K562 (cell line): ENCODE data around the gene LILRA5. TPM values are rescaled to one million over a fixed set of nuclear protein-coding genes. Genes with fewer than 3 reads are reported as not detected.
A peak's percentile ranks its signal among the peaks of the same experiment; 100 is the strongest.
"Not testable (repeated sequence)": the region's sequence is repeated elsewhere in the genome, so short reads cannot be mapped to it uniquely, and the experiment has no call there.

Experiments used
- ATAC-seq: fragments of 200-7000 bp; cut with Tn5 transposase; 3 replicates; pipeline ENCODE4 v1.9.1; 2020; ENCODE audit warnings: moderate library complexity
- BruUV-seq: library from RNA; stranded (reverse); fragments of 400-500 nt; replicated peaks from 2 replicates; lab custom pipeline; 2021; lab: Mats Ljungman, UMichigan
- CTCF ChIA-PET: fragments of 300-600 bp; formaldehyde crosslinking; extraction: SDS; loops from one replicate; lab custom pipeline; 2021; ENCODE audit warnings: low intra/inter-chr PET ratio; lab: Yijun Ruan, JAX
- POLR2A ChIA-PET: fragments of 300-600, 350-650 bp; sonication (Branson Sonifier 250); formaldehyde crosslinking; extraction: SDS; loops from one replicate; lab custom pipeline; 2021; ENCODE audit warnings: antibody characterized with exemption, inconsistent platforms; lab: Yijun Ruan, JAX
- DNase-seq, 4 experiments: peaks; one replicate each; pipeline versions ENCODE4 v3.0.0 to v3.0.0-alpha.2; 2011 to 2018; ENCODE audit warnings: low spot score in 3 of 4, mixed read lengths in 3 of 4; ENCODE audit errors: extremely low read depth in 1 of 4
- FAIRE-seq: peaks from 2 replicates; lab custom pipeline; 2011; peaks lifted over from hg19 to GRCh38; lab: Jason Lieb, UNC
- H2AFZ ChIP-seq: 2 replicates; pipeline ENCODE4 v1.6.0; 2011; ENCODE audit warnings: low read depth, low read length, control low read depth, inconsistent platforms
- H3K27ac ChIP-seq: fragments of 200-600 bp; 3 replicates; pipeline ENCODE4 v1.8.0; 2011; ENCODE audit warnings: low read depth, mild to moderate bottlenecking, control low read depth, inconsistent platforms, low read length, moderate library complexity, mixed read lengths; ENCODE audit errors: extremely low read depth
- H3K27me3 ChIP-seq, 2 experiments: fragments of 300-600 bp in 1 of 2; 2 replicates in 1 of 2; 3 replicates in 1 of 2; pipeline versions ENCODE4 v1.6.0 to v1.8.0; 2011; ENCODE audit warnings: inconsistent platforms in 2 of 2, low read length in 2 of 2, mild to moderate bottlenecking in 1 of 2, mixed read lengths in 1 of 2, moderate library complexity in 1 of 2; ENCODE audit not compliant: control insufficient read depth in 2 of 2, insufficient read depth in 2 of 2
- H3K36me3 ChIP-seq: fragments of 300-600 bp; 3 replicates; pipeline ENCODE4 v1.8.0; 2011; ENCODE audit warnings: mild to moderate bottlenecking, low read length, inconsistent platforms; ENCODE audit not compliant: control insufficient read depth, insufficient read depth
- H3K4me1 ChIP-seq, 2 experiments: fragments of 200-600 bp in 1 of 2; replicated peaks in 1 of 2; 2 replicates in 1 of 2; 3 replicates in 1 of 2; pipeline versions ENCODE4 v1.5.1 to v1.8.0; 2011; ENCODE audit warnings: inconsistent platforms in 2 of 2, low read length in 2 of 2, mild to moderate bottlenecking in 1 of 2, mixed read lengths in 1 of 2, moderate library complexity in 1 of 2; ENCODE audit not compliant: control insufficient read depth in 2 of 2, insufficient read depth in 2 of 2
- H3K4me2 ChIP-seq: 2 replicates; pipeline ENCODE4 v1.6.1; 2011; ENCODE audit warnings: low read length, control low read depth, inconsistent platforms, mixed read lengths; ENCODE audit not compliant: insufficient read depth
- H3K4me3 ChIP-seq: fragments of 200-600 bp; sonication (generic), shearing (Covaris generic); 2 replicates; pipeline ENCODE4 v1.5.1; 2016; ENCODE audit warnings: control low read depth, inconsistent platforms
- H3K79me2 ChIP-seq: fragments of 200-600 bp; 3 replicates; pipeline ENCODE4 v1.8.0; 2011; ENCODE audit warnings: low read length, inconsistent platforms; ENCODE audit not compliant: control insufficient read depth, insufficient read depth
- H3K9ac ChIP-seq, 2 experiments: 2 replicates each; pipeline versions ENCODE4 v1.6.0 to v1.6.1; 2011; ENCODE audit warnings: low read depth in 2 of 2, low read length in 2 of 2, control low read depth in 1 of 2, inconsistent platforms in 1 of 2, mild to moderate bottlenecking in 1 of 2, mixed read lengths in 1 of 2; ENCODE audit not compliant: insufficient read depth in 1 of 2
- H3K9me1 ChIP-seq: one replicate; pipeline ENCODE4 v1.6.0; 2011; ENCODE audit warnings: inconsistent platforms, mild to moderate bottlenecking, low read length, moderate library complexity; ENCODE audit not compliant: control insufficient read depth, insufficient read depth
- H3K9me3 ChIP-seq: replicated peaks from 2 replicates; pipeline ENCODE4 v1.5.1; 2011; ENCODE audit warnings: low read depth, low read length, inconsistent platforms; ENCODE audit not compliant: control insufficient read depth, insufficient read depth
- H4K20me1 ChIP-seq: replicated peaks from 2 replicates; pipeline ENCODE4 v1.6.1; 2011; ENCODE audit warnings: low read length, inconsistent platforms, mixed read lengths; ENCODE audit not compliant: control insufficient read depth, insufficient read depth
- CHD2 ChIP-seq: IDR thresholded peaks from 2 replicates; pipeline ENCODE4 v1.6.1; 2011; ENCODE audit warnings: low read depth, low read length
- DDX20 ChIP-seq: fragments of 450-650 bp; IDR thresholded peaks from 2 replicates; pipeline ENCODE4 v1.6.1; 2016; ENCODE audit warnings: missing genetic modification characterization, low read depth, mild to moderate bottlenecking, missing compliant biosample characterization, moderate library complexity
- FOXO4 ChIP-seq: fragments of 450-650 bp; formaldehyde crosslinking; IDR thresholded peaks from 2 replicates; pipeline ENCODE4 v1.4.0; 2020; ENCODE audit warnings: mild to moderate bottlenecking, moderate library complexity
- GTF2E2 ChIP-seq: fragments of 200-800 bp; sonication (Bioruptor generic); IDR thresholded peaks from 2 replicates; pipeline ENCODE4 v1.6.1; 2016; ENCODE audit warnings: missing genetic modification characterization, missing compliant biosample characterization
- HIVEP1 ChIP-seq: fragments of 250-450 bp; sonication (Bioruptor Pico); IDR thresholded peaks from 2 replicates; pipeline ENCODE4 v1.4.0; 2020; ENCODE audit warnings: mild to moderate bottlenecking
- NEUROD1 ChIP-seq: fragments of 150-350 bp; IDR thresholded peaks from 2 replicates; pipeline ENCODE4 v1.6.1; 2014; ENCODE audit warnings: borderline replicate concordance, low read length, low read depth; ENCODE audit not compliant: partially characterized antibody
- POLR2B ChIP-seq: fragments of 450-650 bp; IDR thresholded peaks from 2 replicates; pipeline ENCODE4 v1.6.1; 2018; ENCODE audit warnings: low read depth; ENCODE audit not compliant: partially characterized antibody
- XRCC4 ChIP-seq: IDR thresholded peaks from one replicate; pipeline ENCODE4 v1.6.1; 2011; ENCODE audit not compliant: insufficient read depth, insufficient read length; ENCODE audit errors: extremely low read depth
- ZNF316 ChIP-seq: fragments of 450-650 bp; IDR thresholded peaks from 2 replicates; pipeline ENCODE4 v1.6.1; 2016
- ZNF436 ChIP-seq: fragments of 250-450, 450-650 bp; sonication (Bioruptor Pico); formaldehyde crosslinking; IDR thresholded peaks from 2 replicates; pipeline ENCODE4 v1.7.0; 2020; ENCODE audit warnings: mild to moderate bottlenecking
- ZNF668 ChIP-seq: fragments of 250-450 bp; sonication (Bioruptor Pico); IDR thresholded peaks from 2 replicates; pipeline ENCODE4 v1.8.0; 2022; ENCODE audit warnings: mild to moderate bottlenecking, inconsistent platforms
- ZNF717 ChIP-seq: fragments of 250-450 bp; sonication (Bioruptor Pico); IDR thresholded peaks from 2 replicates; pipeline ENCODE4 v1.5.0; 2021
- ZNF740 ChIP-seq, 3 experiments: fragments of 200-800 bp in 1 of 3; sonication (Bioruptor generic) in 1 of 3; sonication (generic) in 1 of 3; formaldehyde crosslinking in 1 of 3; IDR thresholded peaks; 2 replicates each; pipeline versions ENCODE4 v1.6.1 to v1.8.0; 2016 to 2022; ENCODE audit warnings: mild to moderate bottlenecking in 2 of 3, missing compliant biosample characterization in 2 of 3, missing genetic modification characterization in 2 of 3, missing genetic modification reagents in 1 of 3
- WGBS: fragments of 100-300 bp; shearing (Covaris generic); methylation state at CpG from one replicate; pipeline ENCODE4 v1.1.6; 2016; ENCODE audit warnings: low coverage, mixed read lengths; ENCODE audit not compliant: insufficient coverage; ENCODE audit errors: missing lambda C conversion rate; 5-methylcytosine and 5-hydroxymethylcytosine counted together
- in situ Hi-C: fragments of 300-500 bp; cut with MboI; formaldehyde crosslinking; loops from 4 replicates; pipeline ENCODE4 v1.15.0; 2018; ENCODE audit warnings: inconsistent platforms, mixed read lengths
- intact Hi-C: fragments of 100-400 bp; cut with micrococcal nuclease; formaldehyde crosslinking; loops from 2 replicates; pipeline ENCODE4 v1.14.2; 2022
- polyA plus RNA-seq, 8 experiments: library from polyadenylated mRNA; depleted of rRNA in 4 of 8; stranded (reverse) in 5 of 8; unstranded in 3 of 8; fragments of >200 nt; fragmentation: Nextera tagmentation in 2 of 8; fragmentation: Illumina TruSeq in 1 of 8; extraction: Ambion mirVana in 2 of 8; extraction: Trizol in 1 of 8; gene quantifications; 2 replicates each; pipeline versions ENCODE4 v1.2.1 to v1.2.3, GENCODE V29; 2011 to 2014; ENCODE audit warnings: inconsistent platforms in 1 of 8, missing spikeins in 1 of 8
- total RNA-seq, 7 experiments: library from RNA; depleted of rRNA in 6 of 7; stranded (reverse); fragments of >200 nt in 6 of 7; fragmentation: Illumina TruSeq in 2 of 7; extraction: Trizol in 2 of 7; gene quantifications; 2 replicates each; pipeline versions ENCODE4 v1.2.1 to v1.2.3, GENCODE V29; 2011 to 2021; ENCODE audit warnings: low replicate concordance in 1 of 7
- TF ChIP-seq, protein P1 (sequence below): sonication (generic); formaldehyde crosslinking; IDR thresholded peaks from 2 replicates; pipeline ENCODE4 v1.9.0; 2022; ENCODE audit warnings: mild to moderate bottlenecking, missing genetic modification reagents

LILRA5 gene
- total and polyA plus RNA-seq, 9 of the 15 experiments (the other 6 are each of a cell fraction or from before 2014, with no cell fraction given): not detected

GRCh38 chr19:54271587-54271986 is 41.4 kb downstream of the LILRA5 start:
- H3K4me1 ChIP-seq, FAIRE-seq, H2AFZ ChIP-seq: not testable (repeated sequence)
- peak; percentile 21; the same call in 1 of the 2 replicates for TF ChIP-seq ZNF316
- TF ChIP-seq, all 486 proteins: peak for 1; not testable (repeated sequence) for 485
- H3K4me3 ChIP-seq, H3K27ac ChIP-seq, H3K36me3 ChIP-seq, H4K20me1 ChIP-seq, H3K79me2 ChIP-seq, H3K9me1 ChIP-seq, intact Hi-C loops, POLR2A ChIA-PET, CTCF ChIA-PET, H3K4me2 ChIP-seq, H3K9me3 ChIP-seq, DNase-seq, in situ Hi-C loops, BruUV-seq, ATAC-seq, H3K9ac ChIP-seq: not testable (repeated sequence)
- WGBS: 0% methylated on average over 3 of the region's 4 CpGs
- peaks cover 10 to 20% of the 10 kb centered on the region in 2 experiments for H3K27me3 ChIP-seq

DNA sequence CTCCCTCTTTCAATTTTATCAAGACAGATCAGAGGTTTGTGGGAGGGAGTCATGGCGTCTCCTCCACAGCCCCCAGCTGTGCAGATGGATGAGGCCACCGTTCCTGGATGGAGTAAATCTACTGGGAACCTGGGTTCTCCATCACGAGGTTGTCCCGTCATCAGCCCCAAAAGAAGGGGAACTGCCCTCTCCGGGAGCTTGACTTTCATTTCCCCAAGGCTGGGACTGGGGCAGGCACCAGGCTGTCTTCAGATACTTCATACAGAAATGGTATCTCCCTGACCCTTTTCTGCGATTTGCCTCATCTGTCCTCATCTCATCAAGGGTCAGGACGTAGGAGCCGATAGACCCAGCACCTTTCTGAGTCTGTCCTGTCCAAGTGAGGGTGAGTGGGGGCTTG is 41.9 kb downstream of the LILRA5 start:
- Histone ChIP-seq H3K4me3 (no peak overlapping the region), H3K27me3 (peaks cover 10 to 23% of the 10 kb centered on the region in 2 experiments), H3K9me3 (no peaks in the 10 kb centered on the region), H3K27ac (no peak overlapping the region), H3K36me3 (no peaks in the 10 kb centered on the region), H3K4me2 (no peak overlapping the region), H3K4me1 (no peaks in the 10 kb centered on the region), H3K79me2 (no peaks in the 10 kb centered on the region), H3K9ac (no peak overlapping the region), H4K20me1 (peaks cover 3% of the 10 kb centered on the region; the same call in 1 of the 2 replicates), H2AFZ (no peak overlapping the region), H3K9me1 (no peaks in the 10 kb centered on the region)
- DNase-seq: no peak
- BruUV-seq: no TSS peak
- POLR2A ChIA-PET: no interaction called here
- in situ Hi-C loops: no loop called here
- FAIRE-seq: no peak
- no peak for ATAC-seq
- intact Hi-C loops: no loop called here
- CTCF ChIA-PET: no interaction called here
- WGBS: 1% methylated on average over 8 of the region's 8 CpGs
- TF ChIP-seq POLR2B: no peak
- no peak for TF ChIP-seq ZNF668
- no peak for TF ChIP-seq GTF2E2 (tag)
- TF ChIP-seq ZNF436 (CRISPR knock-in tag): no peak
- no peak for TF ChIP-seq ZNF740 (CRISPR knock-in tag; IDR thresholded peaks at IDR 0.05)
- TF ChIP-seq ZNF740 (tag; IDR thresholded peaks at IDR 0.05): no peak
- no peak for TF ChIP-seq NEUROD1
- no peak for TF ChIP-seq CHD2
- TF ChIP-seq XRCC4: no peak
- no peak for TF ChIP-seq DDX20 (tag)
- TF ChIP-seq FOXO4: no peak
- TF ChIP-seq HIVEP1 (CRISPR knock-in tag): no peak
- TF ChIP-seq, protein P1, sequence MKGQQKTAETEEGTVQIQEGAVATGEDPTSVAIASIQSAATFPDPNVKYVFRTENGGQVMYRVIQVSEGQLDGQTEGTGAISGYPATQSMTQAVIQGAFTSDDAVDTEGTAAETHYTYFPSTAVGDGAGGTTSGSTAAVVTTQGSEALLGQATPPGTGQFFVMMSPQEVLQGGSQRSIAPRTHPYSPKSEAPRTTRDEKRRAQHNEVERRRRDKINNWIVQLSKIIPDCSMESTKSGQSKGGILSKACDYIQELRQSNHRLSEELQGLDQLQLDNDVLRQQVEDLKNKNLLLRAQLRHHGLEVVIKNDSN (CRISPR knock-in tag): no peak
- TF ChIP-seq ZNF717: no peak
